ENCODE results near the gene FBXO45.
"Not testable (repeated sequence)": the region's sequence is repeated elsewhere in the genome, so short reads cannot be mapped to it uniquely, and the experiment has no call there.

The FBXO45 gene

DNA sequence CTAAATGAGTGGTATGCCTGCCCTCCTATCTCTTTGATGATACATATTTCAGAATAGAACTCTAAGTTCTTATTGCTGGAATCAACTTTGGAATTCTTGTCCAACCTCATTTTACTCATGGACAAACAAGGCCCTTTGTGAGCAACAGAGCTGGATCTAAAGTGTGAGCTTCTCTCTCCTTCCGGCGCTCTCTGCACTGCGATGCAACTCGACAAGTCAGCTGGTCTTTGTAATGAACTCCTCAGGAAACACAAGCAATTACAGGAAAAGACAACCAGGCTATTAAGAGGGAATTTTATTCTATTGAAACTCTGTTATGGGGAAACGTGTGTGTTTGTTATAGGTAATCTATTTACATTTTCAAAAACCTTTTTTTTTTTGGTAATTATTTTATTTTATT is 50.8 kb downstream of the FBXO45 start:
- DNase-seq (ENCODE audit: low spot score), result no peak

DNA sequence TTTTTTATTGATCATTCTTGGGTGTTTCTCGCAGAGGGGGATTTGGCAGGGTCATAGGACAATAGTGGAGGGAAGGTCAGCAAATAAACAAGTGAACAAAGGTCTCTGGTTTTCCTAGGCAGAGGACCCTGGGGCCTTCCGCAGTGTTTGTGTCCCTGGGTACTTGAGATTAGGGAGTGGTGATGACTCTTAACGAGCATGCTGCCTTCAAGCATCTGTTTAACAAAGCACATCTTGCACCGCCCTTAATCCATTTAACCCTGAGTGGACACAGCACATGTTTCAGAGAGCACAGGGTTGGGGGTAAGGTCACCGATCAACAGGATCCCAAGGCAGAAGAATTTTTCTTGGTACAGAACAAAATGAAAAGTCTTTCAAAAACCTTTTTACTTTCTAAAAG is 51.2 kb downstream of the FBXO45 start:
- not testable (repeated sequence) for DNase-seq (ENCODE audit: low spot score)

DNA sequence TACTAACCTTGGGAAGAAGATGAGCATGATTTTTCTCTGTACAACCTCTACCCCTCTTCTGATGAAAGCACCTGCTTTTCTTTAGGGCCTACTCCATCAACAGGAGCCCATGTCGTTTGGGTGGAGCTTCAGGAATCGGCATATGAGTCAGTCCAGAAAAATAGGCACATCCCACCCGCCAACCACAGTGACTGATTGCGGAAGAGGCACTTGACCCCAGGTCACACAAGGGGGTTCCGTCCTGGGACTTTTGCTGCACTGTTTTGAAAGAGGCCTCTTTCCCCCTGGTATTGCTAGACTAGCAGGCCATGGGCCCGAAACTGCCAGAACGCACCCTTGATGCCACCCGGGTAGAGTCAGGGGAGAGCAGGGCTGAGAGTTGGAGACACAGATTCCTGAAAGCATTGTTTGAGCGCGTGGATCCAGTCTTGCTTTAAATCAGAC is 51.7 kb downstream of the FBXO45 start:
- no peak for DNase-seq (ENCODE audit: low spot score)

DNA sequence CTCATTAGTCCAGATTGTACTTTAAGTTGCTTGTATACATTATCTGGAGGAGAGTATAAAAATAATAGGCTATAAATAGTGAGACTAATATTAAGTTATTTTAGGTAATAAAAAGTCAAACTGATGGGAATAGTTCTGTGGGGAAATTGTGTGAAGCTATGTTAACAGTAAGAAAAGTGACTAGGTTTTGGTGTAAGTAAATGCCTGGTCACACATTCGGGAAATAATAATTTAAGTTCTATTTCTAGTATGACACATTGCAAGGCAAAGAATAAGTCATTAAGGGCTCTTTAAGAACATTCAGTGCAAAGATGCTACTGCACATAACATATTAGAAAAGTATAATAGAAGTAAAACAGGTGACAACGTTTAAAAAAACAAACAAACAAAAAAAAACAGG is 52.2 kb downstream of the FBXO45 start:
- no peak for DNase-seq (ENCODE audit: low spot score)

DNA sequence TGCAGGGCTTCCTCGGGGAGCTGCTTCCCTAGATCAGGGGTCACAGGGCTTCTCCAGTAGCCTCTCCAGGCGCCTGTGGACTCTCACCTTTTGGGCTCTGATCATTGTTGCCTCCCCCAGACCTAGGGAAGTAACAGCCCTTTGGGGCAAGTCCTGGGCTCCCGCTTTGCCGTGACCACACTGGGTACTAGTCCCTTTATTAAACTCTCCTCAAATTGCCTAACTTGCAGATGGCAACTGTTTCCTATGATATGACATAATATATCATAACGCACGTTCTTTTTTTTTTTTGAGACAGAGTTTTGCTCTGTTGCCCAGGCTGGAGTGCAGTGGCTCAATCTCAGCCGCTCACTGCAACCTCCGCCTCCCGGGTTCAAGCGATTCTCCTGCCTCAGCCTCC is 53.2 kb downstream of the FBXO45 start:
- DNase-seq (ENCODE audit: low spot score), result no peak

DNA sequence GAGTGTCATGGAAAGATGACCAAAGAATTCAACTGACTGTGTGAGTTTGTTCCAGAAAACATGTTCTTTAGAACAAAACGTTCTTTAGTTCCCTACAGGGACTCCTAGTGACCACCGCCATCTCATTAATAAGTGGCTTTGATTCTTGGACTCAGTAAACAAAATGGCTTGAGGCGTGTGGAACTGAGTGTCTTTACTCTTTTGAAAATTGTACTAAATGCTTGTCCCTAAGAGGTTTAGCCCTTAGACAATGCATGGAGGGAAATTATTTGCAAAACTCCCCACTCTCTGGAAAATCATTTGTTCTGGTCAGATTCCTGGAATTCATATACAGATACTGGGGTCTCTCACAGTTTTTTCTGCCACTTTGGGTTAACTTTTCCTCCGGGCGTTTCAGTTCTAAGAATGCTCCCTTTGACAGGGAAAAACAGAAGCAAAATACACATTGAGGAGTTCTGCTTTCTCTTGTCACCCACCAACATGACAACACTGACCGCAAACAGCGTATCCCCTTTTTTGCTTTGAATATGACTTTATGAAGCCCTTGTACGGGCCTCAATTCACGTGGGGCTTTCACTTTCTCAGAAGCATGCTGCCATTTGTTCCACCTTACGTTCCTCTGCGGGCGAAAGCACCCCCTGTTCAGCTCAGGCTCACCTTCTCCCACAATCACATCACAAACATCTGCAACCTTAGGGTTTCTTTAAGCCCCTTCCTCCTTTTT is 55.8 kb downstream of the FBXO45 start:
- no peak for DNase-seq (ENCODE audit: low spot score)

DNA sequence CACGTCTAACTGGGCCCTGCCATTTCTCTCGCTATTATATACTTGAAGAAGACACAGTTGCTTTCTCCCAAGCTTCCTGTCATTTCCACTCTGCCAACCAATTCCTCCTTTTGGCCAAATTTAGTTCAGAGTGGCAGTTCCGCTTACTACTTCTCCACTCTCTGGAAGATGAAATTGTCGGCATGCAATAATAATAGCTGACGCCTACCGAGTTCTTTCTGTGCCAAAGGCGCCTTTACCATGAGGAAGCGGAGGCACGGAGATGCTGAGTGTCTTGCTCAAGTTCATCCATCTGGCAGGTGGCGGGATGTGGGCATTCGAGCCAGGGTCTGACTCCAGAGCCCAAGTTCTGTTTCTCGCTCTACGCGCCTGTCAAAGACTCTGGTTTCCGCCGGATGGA is 56.4 kb downstream of the FBXO45 start:
- no peak for DNase-seq (ENCODE audit: low spot score)

DNA sequence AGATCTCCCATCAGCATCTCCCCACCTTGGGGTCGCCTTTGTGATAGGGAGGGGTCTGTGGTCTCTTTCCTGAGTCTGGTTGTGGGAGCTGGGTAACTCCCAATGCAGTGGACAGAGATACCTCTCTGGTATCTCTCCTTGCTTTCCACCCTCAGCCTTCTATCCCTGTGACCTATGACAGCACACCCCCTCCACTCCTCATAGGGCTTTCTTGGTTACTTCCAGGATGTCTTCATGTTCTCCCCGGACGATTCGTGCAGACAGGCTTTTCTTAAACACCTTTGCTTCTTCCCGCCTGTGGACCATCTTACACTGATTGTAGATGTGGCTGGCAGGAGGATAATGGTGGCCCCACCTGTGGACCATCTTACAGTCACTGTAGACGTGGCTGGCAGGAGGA is 56.9 kb downstream of the FBXO45 start:
- no peak for DNase-seq (ENCODE audit: low spot score)

DNA sequence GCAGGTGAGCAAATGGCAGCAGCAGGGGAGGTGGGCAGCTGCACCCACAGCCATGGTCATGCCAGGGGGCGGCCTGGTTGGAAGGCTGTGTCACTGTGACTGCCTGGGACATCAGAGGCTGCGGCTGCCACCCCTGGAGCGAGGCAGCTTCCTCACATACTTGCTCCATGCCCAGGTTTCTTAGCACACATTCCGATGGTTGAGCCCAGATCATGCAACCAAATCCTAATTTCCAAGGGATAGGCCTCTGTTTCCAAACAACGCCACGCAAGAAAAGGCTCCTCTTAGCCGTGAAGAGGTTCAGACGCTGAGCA is 59.4 kb downstream of the FBXO45 start:
- no peak for DNase-seq (ENCODE audit: low spot score)

DNA sequence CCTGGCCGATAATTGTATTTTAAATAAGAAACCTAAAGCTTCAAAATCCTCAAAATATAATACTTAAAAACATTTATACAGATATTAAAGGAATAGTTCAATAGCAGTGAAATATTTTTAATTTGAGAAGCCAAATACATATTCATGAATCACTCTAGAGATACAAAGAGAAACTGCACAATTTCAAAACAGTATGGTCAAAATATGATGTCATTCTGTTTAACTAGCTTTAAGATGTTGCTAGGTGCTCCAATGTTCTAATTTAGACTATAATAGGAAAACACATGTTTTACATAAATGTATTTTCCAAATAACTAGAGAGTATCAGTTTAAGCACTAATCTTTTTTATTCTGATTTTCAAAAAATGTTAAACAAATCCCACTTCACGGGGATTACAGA is 60.8 kb downstream of the FBXO45 start:
- DNase-seq (ENCODE audit: low spot score), result no peak

DNA sequence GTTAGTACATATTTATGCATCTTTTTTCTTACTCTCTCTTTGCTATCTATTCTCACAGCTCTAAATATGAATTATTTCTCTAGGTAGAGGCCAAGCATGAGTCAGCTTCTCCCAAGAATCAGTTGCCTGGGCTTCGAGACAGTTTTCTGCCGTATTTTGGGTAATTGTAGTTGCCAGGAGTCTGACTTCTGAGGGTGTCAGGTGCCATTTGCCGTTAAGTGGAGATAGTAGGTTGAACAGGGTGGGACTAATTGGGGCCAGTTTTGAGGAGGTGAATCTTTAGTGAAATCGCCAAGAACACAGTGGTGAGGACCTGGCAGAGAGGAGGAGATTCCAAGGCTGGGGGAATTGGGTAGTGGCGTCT is 63.2 kb downstream of the FBXO45 start:
- DNase-seq (ENCODE audit: low spot score), result no peak

DNA sequence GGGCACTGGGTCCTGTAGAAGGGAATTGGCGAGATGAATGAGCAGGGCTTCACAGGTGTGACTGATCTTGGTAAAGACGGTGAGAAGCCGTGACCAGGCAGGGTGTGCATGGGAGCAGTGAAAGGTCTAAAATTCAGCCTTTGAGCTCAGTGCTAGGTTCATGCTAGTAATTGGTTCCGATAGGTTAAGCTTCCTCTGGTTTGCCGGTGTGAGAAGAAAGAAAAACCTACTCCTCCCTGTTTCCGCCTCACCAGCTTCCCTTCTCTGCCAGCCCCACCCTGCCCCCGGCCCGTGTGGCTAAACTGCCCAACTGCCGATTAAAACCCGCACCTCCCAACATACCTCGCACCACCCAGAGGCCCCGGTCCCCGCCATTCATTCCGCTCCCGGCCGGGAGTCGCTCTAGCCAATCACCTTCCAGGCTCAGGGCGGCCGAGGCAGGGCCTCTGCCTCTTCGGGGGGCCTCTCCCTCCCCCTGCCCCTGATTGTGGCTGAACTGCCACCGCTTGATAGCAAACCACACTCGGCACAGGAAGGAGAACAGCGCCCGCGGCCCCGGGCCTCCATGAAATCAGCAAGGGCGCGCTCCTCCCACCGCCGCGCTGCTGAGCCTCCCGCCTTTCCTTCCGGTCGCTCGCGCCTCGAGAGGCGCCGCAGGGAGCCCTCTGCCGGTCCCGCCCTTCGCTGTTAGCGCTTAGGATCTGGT is 63.7 kb downstream of the FBXO45 start:
- peak; percentile 91 for DNase-seq (ENCODE audit: low spot score)

DNA sequence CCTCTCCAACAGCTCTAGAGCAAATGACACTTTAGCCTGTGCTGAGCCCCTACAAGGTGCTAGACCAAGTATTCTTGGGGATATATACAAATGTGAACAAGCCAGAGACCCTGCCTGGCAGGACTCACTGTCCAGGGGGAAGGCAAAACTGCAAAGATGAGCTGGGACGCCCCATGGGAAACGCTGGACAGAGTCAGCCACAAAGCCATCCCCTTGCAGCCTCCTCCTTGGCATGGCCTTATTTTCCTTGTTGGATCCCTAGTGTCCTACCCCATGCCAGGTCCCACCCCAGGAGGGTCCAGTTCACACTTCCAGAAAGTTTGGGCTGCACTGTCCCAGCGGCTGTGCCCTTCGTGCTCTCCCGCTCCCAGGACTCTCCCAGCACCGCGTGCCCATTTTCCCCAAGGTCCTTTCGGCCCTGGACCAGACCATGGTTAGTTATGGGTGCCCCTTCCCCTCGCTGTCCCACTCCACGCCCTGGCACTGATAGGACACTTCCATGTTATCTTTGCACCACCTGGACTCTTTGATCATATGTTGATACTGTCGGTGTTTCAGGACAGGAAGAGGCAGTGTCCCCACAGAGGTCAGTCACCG is 65.2 kb downstream of the FBXO45 start:
- DNase-seq (ENCODE audit: low spot score), result no peak

DNA sequence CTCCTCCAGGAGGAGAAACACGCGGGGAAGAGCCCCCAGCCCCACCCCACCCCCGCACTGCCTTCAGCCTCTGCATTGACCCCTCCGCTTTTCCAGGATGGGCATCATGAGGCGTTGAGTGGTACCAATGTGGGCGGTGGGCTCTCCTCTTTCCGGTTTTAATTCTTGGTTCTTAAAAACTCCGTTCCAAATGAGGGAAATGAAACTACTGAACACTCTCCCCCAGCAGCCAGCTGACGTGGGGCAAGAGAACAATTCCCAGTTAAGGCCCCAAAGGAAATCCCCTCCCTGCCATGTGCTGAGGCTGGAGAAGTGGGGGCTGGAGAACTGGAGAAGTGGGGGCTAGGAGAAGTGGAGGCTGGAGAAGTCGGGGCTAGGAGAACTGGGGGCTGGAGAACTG is 65.8 kb downstream of the FBXO45 start:
- DNase-seq (ENCODE audit: low spot score), result no peak

DNA sequence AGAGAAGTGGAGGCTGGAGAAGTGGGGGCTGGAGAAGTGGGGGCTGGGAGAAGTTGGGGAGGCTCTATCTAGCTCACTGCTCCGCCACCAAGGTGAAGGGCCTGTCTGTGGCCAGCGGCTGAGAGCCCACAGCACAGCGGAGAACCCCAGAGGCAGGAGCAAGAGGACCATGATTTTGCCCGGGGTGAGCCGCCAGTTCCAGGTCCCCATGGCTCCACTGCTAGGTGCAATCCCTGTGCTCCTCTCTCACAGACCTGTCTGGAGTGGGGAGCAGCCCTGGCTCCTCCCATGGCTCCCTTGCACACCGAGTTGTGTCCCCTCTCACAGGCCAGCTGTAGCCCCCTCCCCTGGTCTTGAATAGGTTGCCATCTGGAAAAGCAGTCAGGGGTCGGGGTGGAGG is 66.4 kb downstream of the FBXO45 start:
- no peak for DNase-seq (ENCODE audit: low spot score)

DNA sequence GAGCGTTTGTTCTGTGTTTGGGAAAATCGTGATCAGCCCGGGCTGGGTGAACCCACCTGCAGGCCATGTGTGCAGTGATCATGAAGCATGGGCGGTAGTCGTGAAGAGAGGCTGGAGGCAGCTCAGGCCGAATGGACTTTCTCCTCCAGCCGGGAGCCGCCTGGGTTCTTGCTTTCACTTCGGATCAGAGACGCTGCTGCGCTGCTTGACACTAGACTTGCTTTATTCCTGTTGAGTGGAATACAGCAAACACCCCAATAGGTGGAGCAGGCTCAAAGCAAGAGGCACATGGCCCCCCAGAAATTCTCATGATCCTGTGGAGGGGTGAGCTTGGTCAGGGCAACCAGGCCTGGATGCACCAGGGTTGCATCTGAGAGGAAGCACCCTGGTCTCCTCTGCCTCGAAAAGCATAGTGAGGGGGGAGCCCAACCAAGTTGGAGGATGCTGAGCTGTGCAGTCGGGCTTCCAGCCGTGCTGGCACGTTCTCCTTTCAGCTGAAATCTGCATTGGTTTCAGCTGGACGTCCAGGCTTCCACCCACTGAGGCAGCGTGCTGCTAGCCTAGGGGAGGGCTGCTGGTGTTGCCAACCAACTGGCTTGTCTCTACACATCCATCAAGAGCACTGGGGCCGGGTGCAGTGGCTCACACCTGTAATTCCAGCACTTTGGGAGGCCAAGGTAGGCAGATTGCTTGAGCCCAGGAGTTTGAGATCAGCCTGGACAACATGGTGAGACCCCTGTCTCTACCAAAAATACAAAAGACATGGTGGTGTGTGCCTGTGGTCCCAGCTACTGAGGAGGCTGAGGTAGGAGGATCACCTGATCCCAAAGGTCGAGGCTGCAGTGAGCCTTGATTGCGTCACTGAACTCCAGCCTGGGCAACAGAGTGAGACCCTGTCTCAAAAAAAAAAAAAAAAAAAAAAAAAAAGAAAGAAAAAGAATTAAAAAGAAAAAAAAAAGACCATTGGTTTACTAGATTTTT is 68.2 kb downstream of the FBXO45 start:
- DNase-seq (ENCODE audit: low spot score), result no peak

DNA sequence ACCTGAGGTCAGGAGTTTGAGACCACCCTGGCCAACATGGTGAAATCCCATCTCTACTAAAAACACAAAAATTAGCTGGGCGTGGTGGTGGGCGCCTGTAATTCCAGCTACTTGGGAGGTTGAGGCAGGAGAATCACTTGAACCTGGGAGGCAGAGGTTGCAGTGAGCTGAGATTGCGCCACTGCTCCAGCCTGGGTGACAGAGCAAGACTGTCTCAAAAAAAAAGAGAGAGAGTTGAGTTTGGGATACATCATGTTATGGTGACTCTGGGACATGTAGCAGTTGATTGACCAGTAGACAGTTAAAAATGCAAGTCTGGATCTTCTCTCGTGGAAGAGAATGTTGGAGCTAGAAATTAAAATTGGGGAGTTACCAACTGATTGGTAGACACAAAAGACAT is 69.5 kb downstream of the FBXO45 start:
- not testable (repeated sequence) for DNase-seq (ENCODE audit: low spot score)
